ENCODE results near the gene MCC.

The MCC gene

GRCh38 chr5:113389116-113389515, 99.1 kb downstream of the MCC start:
- TF ChIP-seq CTCF (conservative IDR thresholded peaks at IDR 0.05) (no peak), ZFX (IDR thresholded peaks at IDR 0.05) (no peak)
- no peak overlapping the region for H3K27ac ChIP-seq

- H3K27ac ChIP-seq = no peak overlapping the region
- no peak for TF ChIP-seq ZFX (IDR thresholded peaks at IDR 0.05)
- TF ChIP-seq CTCF (conservative IDR thresholded peaks at IDR 0.05) = no peak
These were observed 100.4 kb downstream of the MCC start for GRCh38 chr5:113387844-113388243.

- no peak for TF ChIP-seq ZFX (IDR thresholded peaks at IDR 0.05)
- TF ChIP-seq CTCF (conservative IDR thresholded peaks at IDR 0.05) = no peak
- H3K27ac ChIP-seq = no peak overlapping the region
These were observed 103.4 kb downstream of the MCC start for GRCh38 chr5:113384782-113385285.

- TF ChIP-seq ZFX (IDR thresholded peaks at IDR 0.05) = no peak
- no peak for TF ChIP-seq CTCF (conservative IDR thresholded peaks at IDR 0.05)
- no peak overlapping the region for H3K27ac ChIP-seq
These were observed 105.5 kb downstream of the MCC start for GRCh38 chr5:113382731-113383130.

- TF ChIP-seq ZFX (IDR thresholded peaks at IDR 0.05) (no peak), CTCF (conservative IDR thresholded peaks at IDR 0.05) (no peak)
- H3K27ac ChIP-seq = no peak overlapping the region
These were observed 106.5 kb downstream of the MCC start for GRCh38 chr5:113381791-113382190.

- H3K27ac ChIP-seq = no peak overlapping the region
- TF ChIP-seq ZFX (IDR thresholded peaks at IDR 0.05) = no peak
- no peak for TF ChIP-seq CTCF (conservative IDR thresholded peaks at IDR 0.05)
These were observed 107.4 kb downstream of the MCC start for GRCh38 chr5:113380807-113381326.

GRCh38 chr5:113379936-113380806, 108.1 kb downstream of the MCC start:
- H3K27ac ChIP-seq = no peak overlapping the region
- TF ChIP-seq ZFX (IDR thresholded peaks at IDR 0.05) (no peak), CTCF (conservative IDR thresholded peaks at IDR 0.05) (no peak)
